ENCODE data around the gene ZAP70. TPM values are rescaled to one million over a fixed set of nuclear protein-coding genes. Genes with fewer than 3 reads are reported as not detected.

ZAP70 gene
- total RNA-seq, 3 donors from 2014 or later: 3.5 to 7.5 (median 5.4) TPM

DNA sequence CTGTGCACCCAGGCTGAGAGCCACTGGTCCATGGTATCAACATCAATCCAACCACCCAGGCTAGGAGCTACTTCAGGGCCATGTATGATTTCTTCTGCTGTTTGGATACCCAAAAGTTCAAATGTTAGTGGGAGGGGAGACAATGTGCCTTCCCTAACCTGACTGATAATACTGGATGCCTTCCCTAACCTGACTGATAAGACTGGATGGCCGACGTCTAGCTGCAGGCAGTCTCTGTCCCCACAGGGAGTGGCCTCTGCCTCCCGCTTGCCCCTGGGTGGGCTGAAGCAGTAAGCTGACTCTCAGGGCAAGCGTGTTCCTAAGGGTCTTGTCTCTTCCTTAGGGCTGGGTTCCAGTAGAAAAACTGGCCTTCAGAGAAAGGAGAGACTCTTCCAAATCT is 65.8 kb downstream of the ZAP70 start:
- TF ChIP-seq, protein P1, sequence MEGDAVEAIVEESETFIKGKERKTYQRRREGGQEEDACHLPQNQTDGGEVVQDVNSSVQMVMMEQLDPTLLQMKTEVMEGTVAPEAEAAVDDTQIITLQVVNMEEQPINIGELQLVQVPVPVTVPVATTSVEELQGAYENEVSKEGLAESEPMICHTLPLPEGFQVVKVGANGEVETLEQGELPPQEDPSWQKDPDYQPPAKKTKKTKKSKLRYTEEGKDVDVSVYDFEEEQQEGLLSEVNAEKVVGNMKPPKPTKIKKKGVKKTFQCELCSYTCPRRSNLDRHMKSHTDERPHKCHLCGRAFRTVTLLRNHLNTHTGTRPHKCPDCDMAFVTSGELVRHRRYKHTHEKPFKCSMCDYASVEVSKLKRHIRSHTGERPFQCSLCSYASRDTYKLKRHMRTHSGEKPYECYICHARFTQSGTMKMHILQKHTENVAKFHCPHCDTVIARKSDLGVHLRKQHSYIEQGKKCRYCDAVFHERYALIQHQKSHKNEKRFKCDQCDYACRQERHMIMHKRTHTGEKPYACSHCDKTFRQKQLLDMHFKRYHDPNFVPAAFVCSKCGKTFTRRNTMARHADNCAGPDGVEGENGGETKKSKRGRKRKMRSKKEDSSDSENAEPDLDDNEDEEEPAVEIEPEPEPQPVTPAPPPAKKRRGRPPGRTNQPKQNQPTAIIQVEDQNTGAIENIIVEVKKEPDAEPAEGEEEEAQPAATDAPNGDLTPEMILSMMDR (IDR thresholded peaks at IDR 0.05): no peak
- Histone ChIP-seq H3K36me3 (ENCODE audit: low read depth) (no peaks in the 10 kb centered on the region), H3K9me3 (no peaks in the 10 kb centered on the region), H3K4me3 (no peak overlapping the region), H3K4me1 (ENCODE audit: low read depth) (peaks cover 7% of the 10 kb centered on the region)
- intact Hi-C loops (cut with DNase I, micrococcal nuclease): no loop called here
- no peak for ATAC-seq
- no peak for DNase-seq

DNA sequence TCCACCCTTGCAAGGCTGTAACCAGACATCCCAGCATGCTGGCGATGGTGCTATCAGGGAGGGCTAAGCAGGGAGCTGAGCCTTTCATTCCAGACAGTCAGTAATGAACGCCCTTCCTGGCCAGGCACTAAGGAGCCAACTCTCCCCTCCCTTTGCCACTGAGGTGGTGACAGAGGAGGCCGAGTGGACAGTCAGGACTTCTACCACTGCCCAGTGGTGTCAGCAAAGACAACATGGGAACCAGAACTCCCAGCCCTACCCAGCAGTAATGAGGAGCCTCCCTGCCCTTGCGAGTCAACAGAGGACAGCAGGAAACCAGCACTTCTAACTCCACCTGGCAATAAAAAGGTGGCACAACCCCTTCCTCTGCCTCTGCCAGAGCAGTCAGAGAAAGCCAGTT is 68.6 kb downstream of the ZAP70 start:
- no peaks in the 10 kb centered on the region for H3K9me3 ChIP-seq
- ATAC-seq (peak; percentile 100), DNase-seq (peak; percentile 73 to 79 (median 74))
- TF ChIP-seq, protein P1 (IDR thresholded peaks at IDR 0.05): no peak
- intact Hi-C loops (cut with DNase I, micrococcal nuclease): no loop called here
- no peak overlapping the region for H3K4me3 ChIP-seq
- H3K4me1 ChIP-seq (ENCODE audit: low read depth): peaks cover 7% of the 10 kb centered on the region
- H3K36me3 ChIP-seq (ENCODE audit: low read depth): no peaks in the 10 kb centered on the region

DNA sequence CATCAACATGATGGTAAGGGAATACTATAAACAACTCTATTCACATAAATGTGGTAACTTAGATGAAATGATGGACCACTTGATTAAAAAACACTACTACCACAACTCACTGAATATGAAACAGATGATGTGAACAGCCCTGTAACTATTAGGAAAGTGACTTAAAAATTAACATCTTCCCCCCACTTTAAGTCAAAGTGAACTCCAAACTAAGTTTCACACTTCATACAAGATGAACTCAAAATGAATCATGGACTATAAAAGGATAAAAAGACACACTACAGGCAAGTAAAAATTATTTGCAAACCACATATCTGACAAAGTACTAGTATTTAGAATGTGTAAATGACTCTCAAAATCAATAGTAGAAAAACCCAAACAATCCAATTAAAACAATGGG is 71.6 kb downstream of the ZAP70 start:
- no peak for ATAC-seq
- peaks cover 7% of the 10 kb centered on the region for H3K4me1 ChIP-seq (ENCODE audit: low read depth)
- no peaks in the 10 kb centered on the region for H3K9me3 ChIP-seq
- TF ChIP-seq, protein P1 (IDR thresholded peaks at IDR 0.05): no peak
- H3K4me3 ChIP-seq: no peak overlapping the region
- intact Hi-C loops (cut with DNase I, micrococcal nuclease): no loop called here
- DNase-seq: no peak
- H3K36me3 ChIP-seq (ENCODE audit: low read depth): no peaks in the 10 kb centered on the region

- no peaks in the 10 kb centered on the region for H3K9me3 ChIP-seq
- DNase-seq: no peak
- ATAC-seq: no peak
- H3K4me3 ChIP-seq: no peak overlapping the region
- intact Hi-C loops (cut with DNase I, micrococcal nuclease): no loop called here
- no peaks in the 10 kb centered on the region for H3K36me3 ChIP-seq (ENCODE audit: low read depth)
- TF ChIP-seq, protein P1 (IDR thresholded peaks at IDR 0.05): no peak
- H3K4me1 ChIP-seq (ENCODE audit: low read depth): peaks cover 7% of the 10 kb centered on the region
Observed at GRCh38 chr2:97785818-97786217, 72.4 kb downstream of the ZAP70 start.

DNA sequence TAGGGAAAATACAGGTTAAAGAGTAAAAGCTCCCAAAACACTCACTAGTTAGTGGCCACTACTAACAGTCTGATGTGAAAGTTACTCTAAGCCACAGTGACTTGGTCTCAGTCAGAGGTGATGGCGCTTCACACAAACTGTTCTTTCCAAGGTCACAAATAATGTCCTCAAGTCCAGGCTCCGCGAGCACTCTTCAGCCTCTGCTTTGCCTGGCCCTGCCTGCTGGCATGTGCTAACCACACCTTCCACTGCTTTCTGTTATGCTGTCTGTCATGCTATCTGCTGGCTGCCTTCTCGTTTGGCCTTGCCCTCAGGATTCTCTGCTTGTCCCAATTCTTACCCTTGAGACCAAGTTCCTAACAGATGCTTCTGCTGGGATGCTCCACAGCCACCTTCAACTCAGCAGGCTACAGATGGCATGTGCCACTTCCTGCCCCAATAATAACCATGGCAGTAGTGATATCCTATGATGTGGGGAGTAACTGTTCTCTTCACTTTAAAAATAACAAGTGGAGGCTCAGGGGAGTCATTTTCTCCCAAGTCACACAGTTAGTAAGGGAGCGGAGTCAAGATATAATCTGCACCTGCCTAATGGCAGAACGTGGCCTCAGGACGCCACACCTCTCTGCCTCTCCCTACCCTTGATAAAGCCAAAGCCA is 75.7 kb downstream of the ZAP70 start:
- no peaks in the 10 kb centered on the region for H3K36me3 ChIP-seq (ENCODE audit: low read depth)
- H3K9me3 ChIP-seq: no peaks in the 10 kb centered on the region
- no peak overlapping the region for H3K4me3 ChIP-seq
- ATAC-seq (no peak), DNase-seq (no peak)
- TF ChIP-seq, protein P1 (IDR thresholded peaks at IDR 0.05): no peak
- H3K4me1 ChIP-seq (ENCODE audit: low read depth): no peaks in the 10 kb centered on the region
- intact Hi-C loops (cut with DNase I, micrococcal nuclease): no loop called here

Other genes with a start within 250 kb of the ZAP70 start
- gene ANKRD36B, start 123.7 kb upstream of the ZAP70 start, total RNA-seq: 10 to 100 TPM; 23.1 to 37.8 (median 23.1) TPM
- 100 to 1,000 TPM; 410 to 732 (median 521) TPM for gene COX5B, start 67.5 kb upstream of the ZAP70 start, total RNA-seq
- gene ACTR1B, start 49.5 kb upstream of the ZAP70 start, total RNA-seq: 10 to 100 TPM; 63.4 to 79.7 (median 78.3) TPM
- gene C2orf92, start 43.9 kb upstream of the ZAP70 start, total RNA-seq: 10 to 100 TPM in 2 of 3 donors, 1 to 10 TPM in 1; 8.7 to 12.5 (median 11.7) TPM